Measurements from ENCODE around the gene PI4KA. TPM values are rescaled to one million over a fixed set of nuclear protein-coding genes. Genes with fewer than 3 reads are reported as not detected.
"Not testable (repeated sequence)": the region's sequence is repeated elsewhere in the genome, so short reads cannot be mapped to it uniquely, and the experiment has no call there.

Gene PI4KA
- total RNA-seq, 1 donor from 2014 or later = 24.4 TPM

DNA sequence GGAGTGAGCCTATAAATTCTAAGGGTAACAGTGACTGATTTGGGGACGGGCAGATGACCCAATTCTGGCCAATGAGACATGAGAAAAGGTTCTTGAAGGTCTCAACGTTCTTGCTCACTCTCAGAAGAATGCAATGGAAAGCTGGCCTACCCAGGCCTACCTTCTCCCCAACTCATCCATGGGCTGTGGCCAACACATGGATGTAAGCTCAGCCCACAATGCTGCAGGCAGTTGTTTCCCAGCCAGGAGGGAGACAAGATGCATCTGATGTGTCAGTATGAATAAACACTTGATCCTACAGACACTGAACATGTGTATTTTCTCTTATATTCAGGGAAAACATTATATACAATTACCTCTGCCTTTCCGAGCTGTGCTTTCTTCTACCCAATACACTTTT lies 24.4 kb downstream of the PI4KA start:
- TF ChIP-seq EZH2phosphoT487 (IDR thresholded peaks at IDR 0.05) (no peak), EZH2 (IDR thresholded peaks at IDR 0.05) (no peak), CTCF (IDR thresholded peaks at IDR 0.05) (no peak)

DNA sequence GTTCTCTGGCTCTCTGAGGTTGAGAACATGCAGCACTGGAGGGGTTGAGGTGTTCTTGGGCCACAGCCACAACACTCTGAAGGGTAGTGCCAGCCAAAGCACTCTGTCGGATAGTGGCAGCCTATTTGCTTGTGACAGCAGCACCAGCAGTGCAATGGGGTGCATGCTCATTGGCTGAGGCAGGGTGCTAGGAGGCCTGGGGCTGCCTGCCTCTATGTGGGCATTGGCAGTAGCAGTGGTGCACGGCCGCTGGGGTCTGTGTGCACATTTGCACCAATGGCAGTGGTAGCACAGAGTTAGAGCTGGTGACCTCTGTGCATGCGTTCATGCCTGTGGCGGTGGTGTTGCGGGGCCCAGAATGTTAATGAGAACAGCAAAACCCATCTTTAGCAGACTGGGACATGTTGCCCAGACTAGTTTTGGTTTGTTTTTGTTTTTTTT lies 25.4 kb downstream of the PI4KA start:
- H3K4me1 Mint-ChIP-seq = no peaks in the 10 kb centered on the region
- peaks cover 33% of the 10 kb centered on the region for H3K36me3 Mint-ChIP-seq
- H3K4me3 ChIP-seq = no peak overlapping the region
- H3K27me3 Mint-ChIP-seq (ENCODE audit: insufficient read depth, low read depth) = no peaks in the 10 kb centered on the region
- H3K9me3 ChIP-seq (ENCODE audit: low read depth) = no peaks in the 10 kb centered on the region
- H3K27ac ChIP-seq = no peak overlapping the region
- H3K27ac Mint-ChIP-seq = no peak overlapping the region
- no peaks in the 10 kb centered on the region for H3K4me1 ChIP-seq
- H3K79me2 ChIP-seq (ENCODE audit: low read depth) = no peaks in the 10 kb centered on the region
- TF ChIP-seq EZH2phosphoT487 (IDR thresholded peaks at IDR 0.05) = no peak
- no peak for TF ChIP-seq CTCF (IDR thresholded peaks at IDR 0.05)
- no peaks in the 10 kb centered on the region for H3K36me3 ChIP-seq
- H3K4me3 Mint-ChIP-seq = no peak overlapping the region
- H4K20me1 ChIP-seq (ENCODE audit: low read depth) = no peaks in the 10 kb centered on the region
- DNase-seq (ENCODE audit: low spot score) = no peak
- H3K27me3 ChIP-seq = no peaks in the 10 kb centered on the region
- no peaks in the 10 kb centered on the region for H3F3A ChIP-seq (ENCODE audit: low read depth)
- no peak overlapping the region for H3K9ac ChIP-seq
- no peak overlapping the region for H3K4me2 ChIP-seq
- H2AFZ ChIP-seq (replicated peaks) = no peak overlapping the region
- H3K9me3 Mint-ChIP-seq = no peaks in the 10 kb centered on the region

More for the DNA sequence above, 24.4 kb downstream of the PI4KA start:
- Histone ChIP-seq H3K27ac (no peak overlapping the region), H3K79me2 (ENCODE audit: low read depth) (no peaks in the 10 kb centered on the region), H3K4me3 (no peak overlapping the region), H3K27me3 (no peaks in the 10 kb centered on the region), H3F3A (ENCODE audit: low read depth) (no peaks in the 10 kb centered on the region), H3K4me2 (no peak overlapping the region), H4K20me1 (ENCODE audit: low read depth) (no peaks in the 10 kb centered on the region), H3K9ac (no peak overlapping the region), H2AFZ (replicated peaks) (no peak overlapping the region), H3K36me3 (no peaks in the 10 kb centered on the region), H3K4me1 (no peaks in the 10 kb centered on the region), H3K9me3 (ENCODE audit: low read depth) (no peaks in the 10 kb centered on the region)
- Mint-ChIP-seq H3K9me3 (no peaks in the 10 kb centered on the region), H3K4me1 (no peaks in the 10 kb centered on the region), H3K36me3 (peaks cover 31% of the 10 kb centered on the region), H3K4me3 (no peak overlapping the region), H3K27me3 (ENCODE audit: insufficient read depth, low read depth) (no peaks in the 10 kb centered on the region), H3K27ac (no peak overlapping the region)
- no peak for DNase-seq (ENCODE audit: low spot score)

GRCh38 chr22:20829491-20830134 lies 29.0 kb downstream of the PI4KA start:
- H3K36me3 Mint-ChIP-seq = peaks cover 39% of the 10 kb centered on the region
- no peaks in the 10 kb centered on the region for H3K9me3 Mint-ChIP-seq
- Histone ChIP-seq H3K9ac (no peak overlapping the region), H3K79me2 (ENCODE audit: low read depth) (no peaks in the 10 kb centered on the region), H4K20me1 (ENCODE audit: low read depth) (no peaks in the 10 kb centered on the region), H2AFZ (replicated peaks) (no peak overlapping the region), H3K27ac (no peak overlapping the region), H3K9me3 (ENCODE audit: low read depth) (no peaks in the 10 kb centered on the region), H3K27me3 (no peaks in the 10 kb centered on the region), H3K36me3 (no peaks in the 10 kb centered on the region), H3F3A (ENCODE audit: low read depth) (no peaks in the 10 kb centered on the region), H3K4me3 (no peak overlapping the region), H3K4me2 (no peak overlapping the region), H3K4me1 (no peaks in the 10 kb centered on the region)
- no peaks in the 10 kb centered on the region for H3K4me1 Mint-ChIP-seq
- TF ChIP-seq EZH2phosphoT487 (IDR thresholded peaks at IDR 0.05) (no peak), CTCF (IDR thresholded peaks at IDR 0.05) (no peak), EZH2 (IDR thresholded peaks at IDR 0.05) (no peak)
- H3K27me3 Mint-ChIP-seq (ENCODE audit: insufficient read depth, low read depth) = peaks cover 2% of the 10 kb centered on the region
- H3K4me3 Mint-ChIP-seq = no peak overlapping the region
- H3K27ac Mint-ChIP-seq = no peak overlapping the region
- no peak for DNase-seq (ENCODE audit: low spot score)

GRCh38 chr22:20826373-20827152 lies 32.0 kb downstream of the PI4KA start:
- H3K9me3 Mint-ChIP-seq; H3K9me3 ChIP-seq (ENCODE audit: low read depth); H3K4me1 ChIP-seq; H3K27me3 Mint-ChIP-seq (ENCODE audit: insufficient read depth, low read depth); H3F3A ChIP-seq (ENCODE audit: low read depth); H3K79me2 ChIP-seq (ENCODE audit: low read depth); H3K4me2 ChIP-seq; H3K27ac ChIP-seq; H3K4me3 ChIP-seq; H4K20me1 ChIP-seq (ENCODE audit: low read depth); H3K27ac Mint-ChIP-seq; H3K27me3 ChIP-seq; H2AFZ ChIP-seq (replicated peaks); H3K36me3 ChIP-seq; DNase-seq (ENCODE audit: low spot score); H3K4me3 Mint-ChIP-seq; H3K4me1 Mint-ChIP-seq; H3K9ac ChIP-seq: not testable (repeated sequence)
- peaks cover 30% of the 10 kb centered on the region for H3K36me3 Mint-ChIP-seq

Data from neural progenitor cell (in vitro differentiated cells).